ENCODE results near the gene ALG2.

DNA sequence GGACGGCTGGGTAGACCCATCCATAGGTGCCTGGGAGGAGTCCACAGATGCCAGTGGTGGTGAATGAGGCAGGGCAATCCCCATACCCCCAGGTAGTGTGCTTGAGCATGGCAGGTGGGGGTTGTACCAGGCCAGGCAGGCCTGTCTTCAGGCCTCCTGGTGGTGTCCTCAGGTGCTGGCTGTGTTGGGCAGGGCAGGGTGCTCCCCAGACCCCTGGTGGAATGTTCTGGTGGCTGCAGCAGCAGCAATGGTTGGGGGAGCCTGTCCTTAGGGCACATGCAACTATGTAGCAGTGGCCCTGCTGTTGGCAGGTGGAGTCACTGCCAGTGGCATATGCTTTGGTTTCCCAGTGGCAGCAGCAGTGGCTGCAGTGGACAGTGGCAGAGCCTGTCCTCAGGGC lies 10.0 kb downstream of the ALG2 start:
- TF ChIP-seq YY1 (IDR thresholded peaks at IDR 0.05; ENCODE audit: insufficient read depth, insufficient read length) (no peak), SUZ12 (IDR thresholded peaks at IDR 0.05; ENCODE audit: extremely low read depth, insufficient read depth, insufficient read length) (no peak), ZNF274 (IDR thresholded peaks at IDR 0.05; ENCODE audit: low read depth, low read length) (no peak)
